Stimulated activated naive CD8-positive, alpha-beta T cell treated with anti-CD3 and anti-CD28 coated beads, Interleukin-15, Interleukin-2, amounts not matched to agents 100 ng/mL and 50 ng/mL, for 24 hours (primary cell): ENCODE measurements around the gene MRPS27.

Experiments
- H3K27ac Mint-ChIP-seq: one replicate; pipeline ENCODE4 v1.8.0; 2021; ENCODE audit warnings: mild to moderate bottlenecking, mixed read lengths
- H3K27me3 Mint-ChIP-seq: one replicate; pipeline ENCODE4 v1.8.0; 2021; ENCODE audit warnings: mixed read lengths
- H3K36me3 Mint-ChIP-seq: one replicate; pipeline ENCODE4 v1.8.0; 2021; ENCODE audit warnings: low read depth, mixed read lengths
- H3K4me1 Mint-ChIP-seq: one replicate; pipeline ENCODE4 v1.8.0; 2021; ENCODE audit warnings: low read depth, mixed read lengths
- H3K4me3 Mint-ChIP-seq: one replicate; pipeline ENCODE4 v1.8.0; 2021; ENCODE audit warnings: mild to moderate bottlenecking, mixed read lengths
- H3K9me3 Mint-ChIP-seq: one replicate; pipeline ENCODE4 v1.8.0; 2021; ENCODE audit warnings: mixed read lengths

The MRPS27 gene

GRCh38 chr5:72244862-72245371 is 75.1 kb downstream of the MRPS27 start:
- H3K4me3 Mint-ChIP-seq: no peak overlapping the region
- peaks cover 41% of the 10 kb centered on the region for H3K36me3 Mint-ChIP-seq
- peak overlapping the region; percentile 66 for H3K27ac Mint-ChIP-seq
- H3K4me1 Mint-ChIP-seq: peaks cover 34% of the 10 kb centered on the region
- no peaks in the 10 kb centered on the region for H3K27me3 Mint-ChIP-seq
- no peaks in the 10 kb centered on the region for H3K9me3 Mint-ChIP-seq

- Mint-ChIP-seq H3K4me3 (no peak overlapping the region), H3K36me3 (peaks cover 41% of the 10 kb centered on the region), H3K27ac (no peak overlapping the region), H3K9me3 (no peaks in the 10 kb centered on the region), H3K4me1 (peaks cover 31% of the 10 kb centered on the region), H3K27me3 (no peaks in the 10 kb centered on the region)
Measured at GRCh38 chr5:72243706-72244105, 76.3 kb downstream of the MRPS27 start.

GRCh38 chr5:72242796-72243475 is 77.1 kb downstream of the MRPS27 start:
- peaks cover 48% of the 10 kb centered on the region for H3K36me3 Mint-ChIP-seq
- H3K27me3 Mint-ChIP-seq: no peaks in the 10 kb centered on the region
- no peaks in the 10 kb centered on the region for H3K9me3 Mint-ChIP-seq
- H3K4me1 Mint-ChIP-seq: peaks cover 25% of the 10 kb centered on the region
- no peak overlapping the region for H3K4me3 Mint-ChIP-seq
- no peak overlapping the region for H3K27ac Mint-ChIP-seq

- Mint-ChIP-seq H3K4me1 (peaks cover 21% of the 10 kb centered on the region), H3K9me3 (no peaks in the 10 kb centered on the region), H3K27ac (no peak overlapping the region), H3K4me3 (no peak overlapping the region), H3K36me3 (peaks cover 53% of the 10 kb centered on the region), H3K27me3 (no peaks in the 10 kb centered on the region)
Measured at GRCh38 chr5:72241346-72242003, 78.6 kb downstream of the MRPS27 start.

GRCh38 chr5:72238712-72239445 is 81.2 kb downstream of the MRPS27 start:
- no peak overlapping the region for H3K4me3 Mint-ChIP-seq
- H3K27me3 Mint-ChIP-seq: no peaks in the 10 kb centered on the region
- H3K36me3 Mint-ChIP-seq: peaks cover 66% of the 10 kb centered on the region
- no peaks in the 10 kb centered on the region for H3K9me3 Mint-ChIP-seq
- peaks cover 30% of the 10 kb centered on the region for H3K4me1 Mint-ChIP-seq
- no peak overlapping the region for H3K27ac Mint-ChIP-seq

- H3K4me3 Mint-ChIP-seq: no peak overlapping the region
- H3K4me1 Mint-ChIP-seq: peaks cover 40% of the 10 kb centered on the region
- no peaks in the 10 kb centered on the region for H3K9me3 Mint-ChIP-seq
- H3K27ac Mint-ChIP-seq: no peak overlapping the region
- H3K27me3 Mint-ChIP-seq: no peaks in the 10 kb centered on the region
- peaks cover 69% of the 10 kb centered on the region for H3K36me3 Mint-ChIP-seq
Measured at GRCh38 chr5:72237879-72238278, 82.2 kb downstream of the MRPS27 start.

GRCh38 chr5:72237415-72237814 is 82.6 kb downstream of the MRPS27 start:
- H3K36me3 Mint-ChIP-seq: peaks cover 70% of the 10 kb centered on the region
- H3K27me3 Mint-ChIP-seq: no peaks in the 10 kb centered on the region

GRCh38 chr5:72235725-72236124 is 84.3 kb downstream of the MRPS27 start:
- Mint-ChIP-seq H3K27me3 (no peaks in the 10 kb centered on the region), H3K27ac (no peak overlapping the region), H3K36me3 (peaks cover 72% of the 10 kb centered on the region), H3K9me3 (no peaks in the 10 kb centered on the region), H3K4me3 (no peak overlapping the region), H3K4me1 (peaks cover 55% of the 10 kb centered on the region)

More at GRCh38 chr5:72237415-72237814, 82.6 kb downstream of the MRPS27 start:
- no peak overlapping the region for H3K4me3 Mint-ChIP-seq
- H3K27ac Mint-ChIP-seq: no peak overlapping the region
- H3K4me1 Mint-ChIP-seq: peaks cover 44% of the 10 kb centered on the region
- no peaks in the 10 kb centered on the region for H3K9me3 Mint-ChIP-seq

- Mint-ChIP-seq H3K36me3 (peaks cover 76% of the 10 kb centered on the region), H3K27me3 (no peaks in the 10 kb centered on the region), H3K9me3 (no peaks in the 10 kb centered on the region), H3K27ac (peak overlapping the region; percentile 82), H3K4me1 (peaks cover 60% of the 10 kb centered on the region), H3K4me3 (peak overlapping the region; percentile 20)
Measured at GRCh38 chr5:72234868-72235267, 85.2 kb downstream of the MRPS27 start.

GRCh38 chr5:72234265-72234700 is 85.8 kb downstream of the MRPS27 start:
- Mint-ChIP-seq H3K27ac (peak overlapping the region; percentile 82), H3K36me3 (peaks cover 80% of the 10 kb centered on the region), H3K9me3 (no peaks in the 10 kb centered on the region), H3K4me1 (peaks cover 60% of the 10 kb centered on the region), H3K4me3 (peak overlapping the region; percentile 20), H3K27me3 (no peaks in the 10 kb centered on the region)

- Mint-ChIP-seq H3K4me1 (peaks cover 60% of the 10 kb centered on the region), H3K4me3 (no peak overlapping the region), H3K27ac (no peak overlapping the region), H3K36me3 (peaks cover 83% of the 10 kb centered on the region), H3K27me3 (no peaks in the 10 kb centered on the region), H3K9me3 (no peaks in the 10 kb centered on the region)
Measured at GRCh38 chr5:72233835-72234234, 86.2 kb downstream of the MRPS27 start.

- Mint-ChIP-seq H3K9me3 (no peaks in the 10 kb centered on the region), H3K27ac (peak overlapping the region; percentile 75), H3K36me3 (peaks cover 83% of the 10 kb centered on the region), H3K4me1 (peaks cover 60% of the 10 kb centered on the region), H3K27me3 (no peaks in the 10 kb centered on the region), H3K4me3 (peak overlapping the region; percentile 0)
Measured at GRCh38 chr5:72232838-72233237, 87.2 kb downstream of the MRPS27 start.

GRCh38 chr5:72231991-72232703 is 87.9 kb downstream of the MRPS27 start:
- Mint-ChIP-seq H3K36me3 (peaks cover 83% of the 10 kb centered on the region), H3K4me1 (peaks cover 60% of the 10 kb centered on the region), H3K27ac (peak overlapping the region; percentile 61), H3K9me3 (no peaks in the 10 kb centered on the region), H3K27me3 (no peaks in the 10 kb centered on the region), H3K4me3 (peak overlapping the region; percentile 0)

- Mint-ChIP-seq H3K36me3 (peaks cover 87% of the 10 kb centered on the region), H3K9me3 (no peaks in the 10 kb centered on the region), H3K27me3 (no peaks in the 10 kb centered on the region), H3K4me1 (peaks cover 30% of the 10 kb centered on the region), H3K4me3 (no peak overlapping the region), H3K27ac (no peak overlapping the region)
Measured at GRCh38 chr5:72228960-72229359, 91.1 kb downstream of the MRPS27 start.
